H1 (cell line): Measurements from ENCODE around the gene NT5M. TPM values are rescaled to one million over a fixed set of nuclear protein-coding genes. Genes with fewer than 3 reads are reported as not detected.

ENCODE experiments used
- CTCF ChIA-PET: fragments of 300-600 bp; sonication (Branson Sonifier 250); formaldehyde crosslinking; loops from one replicate; lab custom pipeline; 2021; ENCODE audit not compliant: partially characterized antibody; lab: Charles Lee
- POLR2A ChIA-PET: fragments of 300-600 bp; sonication (Branson Sonifier 250); formaldehyde crosslinking; loops from one replicate; lab custom pipeline; 2021; ENCODE audit warnings: inconsistent platforms; ENCODE audit not compliant: partially characterized antibody; lab: Charles Lee
- DNase-seq, 2 experiments: peaks; one replicate each; pipeline versions ENCODE4 v3.0.0 to v3.0.0-alpha.2; 2010 to 2022; ENCODE audit warnings: low spot score in 2 of 2, low read depth in 1 of 2, mixed read lengths in 1 of 2
- FAIRE-seq: peaks from 2 replicates; lab custom pipeline; 2011; peaks lifted over from hg19 to GRCh38; lab: Jason Lieb, UNC
- H2AFZ ChIP-seq: 2 replicates; pipeline ENCODE4 v1.8.1; 2012; ENCODE audit warnings: low read length, inconsistent platforms
- H2AK5ac ChIP-seq: 2 replicates; pipeline ENCODE4 v1.6.1; 2013; ENCODE audit warnings: low read depth, low read length
- H2BK120ac ChIP-seq: replicated peaks from 2 replicates; pipeline ENCODE3; 2013; ENCODE audit warnings: low read depth, low read length, inconsistent platforms
- H2BK12ac ChIP-seq: 2 replicates; pipeline ENCODE4 v1.6.1; 2013; ENCODE audit warnings: low read depth, low read length
- H2BK15ac ChIP-seq: 2 replicates; pipeline ENCODE4 v1.6.1; 2013; ENCODE audit warnings: low read length
- H2BK20ac ChIP-seq: 2 replicates; pipeline ENCODE4 v1.6.1; 2013; ENCODE audit warnings: low read length
- H2BK5ac ChIP-seq: 2 replicates; pipeline ENCODE4 v1.6.1; 2013; ENCODE audit warnings: low read depth, low read length
- H3K14ac ChIP-seq: 2 replicates; pipeline ENCODE4 v1.6.1; 2013; ENCODE audit warnings: inconsistent platforms; ENCODE audit not compliant: insufficient read length
- H3K18ac ChIP-seq: 2 replicates; pipeline ENCODE4 v1.6.1; 2013; ENCODE audit warnings: low read length; ENCODE audit errors: extremely low read depth
- H3K23ac ChIP-seq: 2 replicates; pipeline ENCODE4 v1.6.1; 2013; ENCODE audit warnings: inconsistent platforms; ENCODE audit not compliant: insufficient read length
- H3K23me2 ChIP-seq: 2 replicates; pipeline ENCODE4 v1.6.1; 2013; ENCODE audit warnings: low read depth, low read length
- H3K27ac ChIP-seq: 2 replicates; pipeline ENCODE4 v1.6.1; 2011; ENCODE audit warnings: low read depth, low read length, inconsistent platforms
- H3K27me3 ChIP-seq, 4 experiments: replicated peaks in 1 of 4; 1 replicate in 1 of 4; 2 replicates in 3 of 4; pipeline versions ENCODE4 v1.6.1 to v1.8.1; 2011 to 2013; ENCODE audit warnings: low read length in 3 of 4, mild to moderate bottlenecking in 3 of 4, inconsistent platforms in 2 of 4, mixed read lengths in 2 of 4, moderate library complexity in 1 of 4; ENCODE audit not compliant: control insufficient read depth in 3 of 4, insufficient read depth in 3 of 4; ENCODE audit errors: extremely low read depth in 1 of 4
- H3K36me3 ChIP-seq, 4 experiments: 2 replicates each; pipeline versions ENCODE4 v1.6.1 to v1.8.1; 2011 to 2013; ENCODE audit warnings: mild to moderate bottlenecking in 4 of 4, low read length in 3 of 4, moderate library complexity in 2 of 4, control low read depth in 1 of 4, inconsistent platforms in 1 of 4; ENCODE audit not compliant: insufficient read depth in 4 of 4, control insufficient read depth in 2 of 4
- H3K4ac ChIP-seq: replicated peaks from 2 replicates; pipeline ENCODE3; 2013; ENCODE audit warnings: low read length, low read depth, mixed read lengths, inconsistent platforms; ENCODE audit not compliant: insufficient read length
- H3K4me1 ChIP-seq, 4 experiments: replicated peaks in 1 of 4; 1 replicate in 1 of 4; 2 replicates in 3 of 4; pipeline versions ENCODE4 v1.6.1 to v1.8.1; 2011 to 2013; ENCODE audit warnings: low read length in 3 of 4, inconsistent platforms in 2 of 4, mixed read lengths in 1 of 4; ENCODE audit not compliant: insufficient read depth in 4 of 4, control insufficient read depth in 3 of 4
- H3K4me2 ChIP-seq, 2 experiments: 2 replicates each; pipeline versions ENCODE4 v1.6.1 to v1.8.1; 2011 to 2013; ENCODE audit warnings: low read depth in 2 of 2, low read length in 2 of 2, control low read depth in 1 of 2, inconsistent platforms in 1 of 2, mild to moderate bottlenecking in 1 of 2; ENCODE audit not compliant: insufficient read depth in 1 of 2
- H3K4me3 ChIP-seq, 4 experiments: fragments of 200-600, 300-600 bp in 1 of 4; sonication (generic), shearing (Covaris generic), sonication (Bioruptor Twin) in 1 of 4; 2 replicates each; pipeline versions ENCODE4 v1.5.1 to v1.8.1; 2011 to 2016; ENCODE audit warnings: low read length in 4 of 4, low read depth in 3 of 4, control low read depth in 2 of 4, inconsistent platforms in 2 of 4, mild to moderate bottlenecking in 2 of 4, mixed read lengths in 1 of 4, moderate library complexity in 1 of 4; ENCODE audit not compliant: insufficient read depth in 2 of 4; ENCODE audit errors: extremely low read depth in 1 of 4
- H3K56ac ChIP-seq: replicated peaks from 2 replicates; pipeline ENCODE3; 2013; ENCODE audit warnings: low read depth, mild to moderate bottlenecking, mixed read lengths, low read length, inconsistent platforms; ENCODE audit not compliant: insufficient read length
- H3K79me1 ChIP-seq: 2 replicates; pipeline ENCODE4 v1.6.1; 2013; ENCODE audit warnings: low read depth, low read length, control low read depth
- H3K79me2 ChIP-seq, 2 experiments: 2 replicates each; pipeline versions ENCODE4 v1.6.1 to v1.8.1; 2012 to 2013; ENCODE audit warnings: low read length in 2 of 2, mild to moderate bottlenecking in 2 of 2, inconsistent platforms in 1 of 2; ENCODE audit not compliant: insufficient read depth in 2 of 2, control insufficient read depth in 1 of 2
- H3K9ac ChIP-seq, 4 experiments: replicated peaks in 1 of 4; 1 replicate in 1 of 4; 2 replicates in 3 of 4; pipeline versions ENCODE4 v1.6.1 to v1.8.1; 2011 to 2013; ENCODE audit warnings: low read depth in 3 of 4, low read length in 3 of 4, control low read depth in 2 of 4, mild to moderate bottlenecking in 2 of 4, moderate library complexity in 2 of 4, inconsistent platforms in 1 of 4; ENCODE audit errors: extremely low read depth in 1 of 4
- H3K9me3 ChIP-seq, 2 experiments: 2 replicates each; pipeline versions ENCODE4 v1.6.1 to v1.8.1; 2012 to 2013; ENCODE audit warnings: mild to moderate bottlenecking in 2 of 2, moderate library complexity in 2 of 2, control low read depth in 1 of 2, inconsistent platforms in 1 of 2, low read depth in 1 of 2, low read length in 1 of 2, mixed read lengths in 1 of 2; ENCODE audit not compliant: insufficient read depth in 2 of 2
- H4K20me1 ChIP-seq, 2 experiments: replicated peaks in 1 of 2; 2 replicates each; pipeline versions ENCODE3 to v1.8.1; 2011 to 2013; ENCODE audit warnings: inconsistent platforms in 2 of 2, low read length in 2 of 2, mild to moderate bottlenecking in 1 of 2; ENCODE audit not compliant: insufficient read depth in 2 of 2, control insufficient read depth in 1 of 2
- H4K5ac ChIP-seq: 2 replicates; pipeline ENCODE4 v1.6.1; 2013; ENCODE audit warnings: low read length, low read depth, mixed read lengths, inconsistent platforms; ENCODE audit not compliant: insufficient read length
- H4K8ac ChIP-seq: 2 replicates; pipeline ENCODE4 v1.8.0; 2013; ENCODE audit warnings: mild to moderate bottlenecking, moderate library complexity, low read length, inconsistent platforms; ENCODE audit not compliant: insufficient read depth; ENCODE audit errors: extremely low read depth
- H4K91ac ChIP-seq: replicated peaks from 2 replicates; pipeline ENCODE3; 2013; ENCODE audit warnings: low read length, mixed read lengths, inconsistent platforms; ENCODE audit not compliant: insufficient read length
- BACH1 ChIP-seq: IDR thresholded peaks from 2 replicates; pipeline ENCODE4 v1.6.1; 2012; ENCODE audit warnings: low read length, improper control_type of control experiment
- CBX8 ChIP-seq: fragments of 300-800, 300-1000 bp; sonication (generic); IDR thresholded peaks from 2 replicates; pipeline ENCODE4 v1.7.1; 2016; ENCODE audit warnings: low read depth, low read length, borderline replicate concordance
- CREB1 ChIP-seq: IDR thresholded peaks from 2 replicates; pipeline ENCODE4 v1.6.1; 2012; ENCODE audit warnings: inconsistent platforms
- GTF2F1 ChIP-seq: IDR thresholded peaks from 2 replicates; pipeline ENCODE4 v1.6.1; 2012; ENCODE audit warnings: low read depth, low read length, improper control_type of control experiment, borderline replicate concordance
- HDAC2 ChIP-seq, 2 experiments: fragments of 300-600 bp in 1 of 2; sonication (generic) in 1 of 2; IDR thresholded peaks; 2 replicates each; pipeline ENCODE4 v1.6.1; 2011 to 2012; ENCODE audit warnings: low read depth in 2 of 2, low read length in 2 of 2, mild to moderate bottlenecking in 2 of 2, moderate library complexity in 2 of 2, borderline replicate concordance in 1 of 2, inconsistent platforms in 1 of 2
- NANOG ChIP-seq: IDR thresholded peaks from 2 replicates; pipeline ENCODE4 v1.6.1; 2011; ENCODE audit warnings: low read length, low read depth, mild to moderate bottlenecking, inconsistent platforms; ENCODE audit not compliant: insufficient read depth, poor library complexity, severe bottlenecking
- POLR2AphosphoS5 ChIP-seq: IDR thresholded peaks from 2 replicates; pipeline ENCODE4 v1.6.1; 2011; ENCODE audit warnings: low read depth, low read length
- RFX5 ChIP-seq: IDR thresholded peaks from 2 replicates; pipeline ENCODE4 v1.6.1; 2011; ENCODE audit warnings: low read depth, low read length, improper control_type of control experiment, borderline replicate concordance
- SP1 ChIP-seq: IDR thresholded peaks from 2 replicates; pipeline ENCODE4 v1.6.1; 2011; ENCODE audit warnings: low read depth, low read length
- SRF ChIP-seq: IDR thresholded peaks from 2 replicates; pipeline ENCODE4 v1.6.1; 2011; ENCODE audit warnings: mild to moderate bottlenecking, low read depth, low read length, moderate library complexity
- TAF1 ChIP-seq: IDR thresholded peaks from 2 replicates; pipeline ENCODE4 v1.6.1; 2011; ENCODE audit warnings: mild to moderate bottlenecking, low read depth, low read length
- TAF7 ChIP-seq: optimal IDR thresholded peaks from 2 replicates; pipeline ENCODE3; 2011; ENCODE audit warnings: low read depth, mild to moderate bottlenecking, inconsistent platforms, low read length, moderate library complexity, borderline replicate concordance
- TEAD4 ChIP-seq: IDR thresholded peaks from 2 replicates; pipeline ENCODE4 v1.6.1; 2012; ENCODE audit warnings: low read depth, low read length, inconsistent platforms, mixed read lengths
- WGBS, 2 experiments: shearing (Covaris generic) in 1 of 2; methylation state at CpG; one replicate each; pipeline versions ENCODE4 v1.1.6 to v1.1.7; 2013 to 2015; ENCODE audit warnings: low lambda C conversion rate in 2 of 2, mixed read lengths in 2 of 2, inconsistent platforms in 1 of 2, low coverage in 1 of 2, missing lambda C conversion rate in 1 of 2; ENCODE audit not compliant: insufficient replicate concordance in 2 of 2, insufficient coverage in 1 of 2, insufficient read length in 1 of 2; ENCODE audit errors: extremely low coverage in 1 of 2, missing lambda C conversion rate in 1 of 2; 5-methylcytosine and 5-hydroxymethylcytosine counted together
- polyA plus RNA-seq, 7 experiments: library from polyadenylated mRNA; depleted of rRNA in 3 of 7; stranded (reverse) in 5 of 7; unstranded in 2 of 7; fragments of >200 nt in 5 of 7; fragments of 200-250 nt in 2 of 7; gene quantifications; 1 replicate in 5 of 7; 2 replicates in 1 of 7; 4 replicates in 1 of 7; pipeline versions ENCODE4 v1.2.1 to v1.2.3, GENCODE V29; 2011 to 2013; ENCODE audit warnings: missing spikeins in 2 of 7, mixed read lengths in 2 of 7
- total RNA-seq: library from RNA; stranded (reverse); fragmentation: NEBNext Ultra II Directional; extraction: Animal tissue kit (Norgen Biotek cat#: 25700); gene quantifications from 2 replicates; pipeline ENCODE4 v1.2.1, GENCODE V29; 2021

Gene NT5M
- total and polyA plus RNA-seq, 2 of the 8 experiments (the other 6 are each of a cell fraction or from before 2014, with no cell fraction given) = 7.6 to 18.2 TPM

GRCh38 chr17:17393976-17394375 is 90.8 kb downstream of the NT5M start:
- no peak overlapping the region for H2AFZ ChIP-seq
- FAIRE-seq = no peak

More at GRCh38 chr17:17393976-17394375, 90.8 kb downstream of the NT5M start:
- Histone ChIP-seq H2BK12ac (no peak overlapping the region), H2AK5ac (no peak overlapping the region), H3K79me2 (no peaks in the 10 kb centered on the region), H2BK5ac (no peak overlapping the region), H4K8ac (no peak overlapping the region), H3K36me3 (no peaks in the 10 kb centered on the region), H3K4ac (no peak overlapping the region), H4K91ac (no peak overlapping the region), H3K4me3 (no peak overlapping the region), H3K4me1 (no peaks in the 10 kb centered on the region), H3K23ac (no peak overlapping the region), H4K20me1 (no peaks in the 10 kb centered on the region), H3K14ac (no peak overlapping the region), H3K79me1 (no peaks in the 10 kb centered on the region), H2BK20ac (no peak overlapping the region), H3K4me2 (no peak overlapping the region), H3K18ac (no peak overlapping the region), H3K9ac (no peak overlapping the region), H2BK120ac (no peak overlapping the region), H3K23me2 (no peaks in the 10 kb centered on the region; the same call in 1 of the 2 replicates), H3K9me3 (no peaks in the 10 kb centered on the region), H3K27me3 (no peaks in the 10 kb centered on the region; a peak in 1 of 7 replicates), H2BK15ac (no peak overlapping the region), H3K27ac (no peak overlapping the region), H4K5ac (no peak overlapping the region), H3K56ac (no peak overlapping the region)
- no peak for DNase-seq
- ChIA-PET CTCF (interaction anchor here (0.8 to 2.4 kb wide), 7 partner anchors 9 to 246 kb away, joined by 3 to 10 read pairs (median 3); no protein-coding TSS in a partner anchor), POLR2A (interaction anchor here (1.6 kb wide), 1 partner anchor 20 kb away, joined by 3 read pairs; no protein-coding TSS in a partner anchor)
- TF ChIP-seq CBX8 (no peak), BACH1 (no peak), RFX5 (no peak), TEAD4 (no peak), POLR2AphosphoS5 (no peak), SP1 (no peak), GTF2F1 (no peak), TAF7 (no peak), NANOG (no peak), TAF1 (no peak), CREB1 (no peak), SRF (no peak), HDAC2 (IDR thresholded peaks at IDR 0.05; ENCODE audit: borderline replicate concordance in 1 of 2, low read depth in 2 of 2, low read length in 2 of 2) (no peak)
- WGBS, 2 experiments = 87% methylated on average over 12 of the region's 12 CpGs; no CpG with 5 or more reads in 1 of the 2 experiments
